ENCODE data around the gene SNCG. TPM values are rescaled to one million over a fixed set of nuclear protein-coding genes. Genes with fewer than 3 reads are reported as not detected.

Gene SNCG
- total RNA-seq (2021; fragmentation: NEBNext Ultra II Directional; extraction: Animal tissue kit (Norgen Biotek cat#: 25700)) = 4.4 and 4.8 TPM in 2 replicates
- polyA plus RNA-seq (2011; rRNA removed) = 12.2 and 14.6 TPM in 2 replicates
- 22.4 TPM for polyA plus RNA-seq (2011; cell fraction: cytosol; rRNA removed)
- polyA plus RNA-seq (2011; cell fraction: nucleus; rRNA removed) = 13.2 TPM
- polyA plus RNA-seq (2012, experiment 1 of 2) = 6.8 to 14.9 TPM (median 10.7 TPM) in 4 replicates
- 8.0 TPM for polyA plus RNA-seq (2012, experiment 2 of 2)
- polyA plus RNA-seq (2013, experiment 1 of 2) = 6.2 TPM
- 5.9 TPM for polyA plus RNA-seq (2013, experiment 2 of 2)
- polyA minus RNA-seq (2011; rRNA and poly(A)+ RNA removed) = 0.88 and 3.1 TPM in 2 replicates
- 3.0 TPM for polyA minus RNA-seq (2011; cell fraction: cytosol; rRNA and poly(A)+ RNA removed)
- polyA minus RNA-seq (2011; cell fraction: nucleus; rRNA and poly(A)+ RNA removed) = 4.1 TPM
- long read RNA-seq, experiment 1, partial matches to known transcripts = 0 of 3 reads
- long read RNA-seq, experiment 1, other reads (novel, unspliced or antisense) = 1 of 3 reads
- long read RNA-seq, experiment 2, partial matches to known transcripts = 0 of 4 reads
- long read RNA-seq, experiment 2, other reads (novel, unspliced or antisense) = 3 of 4 reads

GRCh38 chr10:86958116-86958900 lies at the start of gene SNCG:
SNCG (plus strand) TSS chr10:86958599; CDS start chr10:86958698, 99 bp downstream.
- POLR2A ChIA-PET (ENCODE audit: partially characterized antibody) = interaction anchor here (0.7 to 2.0 kb wide), 4 partner anchors 12 to 17 kb away, joined by 4 to 6 read pairs (median 4); no protein-coding TSS in a partner anchor
- Histone ChIP-seq H2BK120ac (replicated peaks; ENCODE audit: low read depth, low read length) (peak within 1 kb of the TSS; percentile 79), H4K20me1 (replicated peaks in 1 of 2; ENCODE audit: control insufficient read depth in 1 of 2, insufficient read depth in 2 of 2, low read length in 2 of 2) (no peaks in the 10 kb centered on the region), H2AFZ (ENCODE audit: low read length) (no peak within 1 kb of the TSS), H2BK5ac (ENCODE audit: low read depth, low read length) (peak within 1 kb of the TSS; percentile 99; the same call in 1 of the 2 replicates), H3K79me2 (ENCODE audit: control insufficient read depth in 1 of 2, insufficient read depth in 2 of 2, low read length in 2 of 2) (no peaks in the 10 kb centered on the region), H3K27ac (ENCODE audit: low read depth, low read length) (no peak within 1 kb of the TSS), H3K4me1 (replicated peaks in 1 of 4; ENCODE audit: control insufficient read depth in 3 of 4, insufficient read depth in 4 of 4, low read length in 3 of 4) (peaks cover 16 to 60% (median 48%) of the 10 kb centered on the region in 4 experiments), H3K18ac (ENCODE audit: extremely low read depth, low read length) (peak within 1 kb of the TSS; percentile 75), H3K14ac (ENCODE audit: insufficient read length) (no peak within 1 kb of the TSS), H3K27me3 (replicated peaks in 1 of 4; ENCODE audit: control insufficient read depth in 3 of 4, extremely low read depth in 1 of 4, insufficient read depth in 3 of 4, low read length in 3 of 4) (no peaks in the 10 kb centered on the region), H2BK20ac (ENCODE audit: low read length) (peak within 1 kb of the TSS; percentile 99), H2BK12ac (ENCODE audit: low read depth, low read length) (peak within 1 kb of the TSS; percentile 99; the same call in 1 of the 2 replicates), H3K4ac (replicated peaks; ENCODE audit: insufficient read length, low read depth, low read length) (peak within 1 kb of the TSS; percentile 58), H4K5ac (ENCODE audit: insufficient read length, low read depth, low read length) (peak within 1 kb of the TSS; percentile 28), H3K23me2 (ENCODE audit: low read depth, low read length) (no peaks in the 10 kb centered on the region), H4K8ac (ENCODE audit: extremely low read depth, insufficient read depth, low read length) (peak within 1 kb of the TSS; percentile 53; the same call in 1 of the 2 replicates), H3K4me2 (ENCODE audit: insufficient read depth in 1 of 2, low read depth in 2 of 2, low read length in 2 of 2) (no peak within 1 kb of the TSS), H3K9ac (replicated peaks in 1 of 4; ENCODE audit: extremely low read depth in 1 of 4, low read depth in 3 of 4, low read length in 3 of 4) (no peak within 1 kb of the TSS), H3K36me3 (ENCODE audit: control insufficient read depth in 2 of 4, insufficient read depth in 4 of 4, low read length in 3 of 4) (no peaks in the 10 kb centered on the region), H3K23ac (ENCODE audit: insufficient read length) (no peak within 1 kb of the TSS), H4K91ac (replicated peaks; ENCODE audit: insufficient read length, low read length) (peak within 1 kb of the TSS; percentile 96), H3K56ac (replicated peaks; ENCODE audit: insufficient read length, low read depth, low read length) (no peak within 1 kb of the TSS), H3K4me3 (ENCODE audit: extremely low read depth in 1 of 4, insufficient read depth in 2 of 4, low read depth in 3 of 4, low read length in 4 of 4) (no peak within 1 kb of the TSS), H3K9me3 (ENCODE audit: insufficient read depth in 2 of 2, low read depth in 1 of 2, low read length in 1 of 2) (no peaks in the 10 kb centered on the region), H3K79me1 (ENCODE audit: low read depth, low read length) (no peaks in the 10 kb centered on the region), H2AK5ac (ENCODE audit: low read depth, low read length) (peak within 1 kb of the TSS; percentile 100), H2BK15ac (ENCODE audit: low read length) (peak within 1 kb of the TSS; percentile 100; the same call in 1 of the 2 replicates)
- 91% methylated on average over 18 of the region's 22 CpGs; no CpG with 5 or more reads in 1 of the 2 experiments for WGBS, 2 experiments (ENCODE audit: extremely low coverage in 1 of 2, insufficient coverage in 1 of 2, insufficient read length in 1 of 2, insufficient replicate concordance in 2 of 2, low coverage in 1 of 2, low lambda C conversion rate in 2 of 2, missing lambda C conversion rate in 1 of 2)
- DNase-seq (ENCODE audit: low read depth in 1 of 2, low spot score in 2 of 2) (peak in 1 of 2 experiments; percentile 47), FAIRE-seq (no peak)
- TF ChIP-seq CEBPB (IDR thresholded peaks at IDR 0.05; ENCODE audit: low read depth, low read length) (no peak), BACH1 (IDR thresholded peaks at IDR 0.05; ENCODE audit: low read length) (no peak)
- CTCF ChIA-PET (ENCODE audit: partially characterized antibody) = interaction anchor here (1.1 to 26.4 kb wide), 5 partner anchors 2 to 269 kb away, joined by 3 to 975 read pairs (median 11); partner anchors contain the start of genes ADIRF, MMRN2 and SNCG

Measured in H1 (cell line).